Ureter (tissue), 1 donor: ENCODE measurements around the gene NHSL2. TPM values are rescaled to one million over a fixed set of nuclear protein-coding genes. Genes with fewer than 3 reads are reported as not detected.

Experiments used
- DNase-seq: peaks from one replicate; pipeline ENCODE4 v3.0.0-alpha.2; 2020; ENCODE audit warnings: low spot score
- total RNA-seq: library from RNA; stranded (reverse); gene quantifications from one replicate; pipeline ENCODE4 v1.2.4, GENCODE V29; 2023
- donor health status: DM: yes; HTN: yes; CAD: no.

NHSL2 gene
- total RNA-seq, 1 donor from 2014 or later: 14.6 TPM

GRCh38 chrX:71990518-71990917, 79.9 kb downstream of the NHSL2 start:
- DNase-seq: no peak

- DNase-seq: no peak
Observed at GRCh38 chrX:71991164-71991563, 80.5 kb downstream of the NHSL2 start.

GRCh38 chrX:71992711-71993110, 82.1 kb downstream of the NHSL2 start:
- no peak for DNase-seq

GRCh38 chrX:71993371-71993770, 82.7 kb downstream of the NHSL2 start:
- DNase-seq: no peak

GRCh38 chrX:71994601-71995000, 84.0 kb downstream of the NHSL2 start:
- DNase-seq: no peak

GRCh38 chrX:71995122-71995521, 84.5 kb downstream of the NHSL2 start:
- no peak for DNase-seq

- DNase-seq: no peak
Observed at GRCh38 chrX:71996136-71996535, 85.5 kb downstream of the NHSL2 start.

- no peak for DNase-seq
Observed at GRCh38 chrX:71996826-71997225, 86.2 kb downstream of the NHSL2 start.

GRCh38 chrX:71997320-71997719, 86.7 kb downstream of the NHSL2 start:
- DNase-seq: no peak

- DNase-seq: no peak
Observed at GRCh38 chrX:71998836-71999509, 88.3 kb downstream of the NHSL2 start.

- DNase-seq: no peak
Observed at GRCh38 chrX:71999535-71999934, 88.9 kb downstream of the NHSL2 start.

- no peak for DNase-seq
Observed at GRCh38 chrX:72001471-72001870, 90.8 kb downstream of the NHSL2 start.

- no peak for DNase-seq
Observed at GRCh38 chrX:72001906-72002305, 91.3 kb downstream of the NHSL2 start.

GRCh38 chrX:72002875-72003274, 92.2 kb downstream of the NHSL2 start:
- DNase-seq: no peak

- no peak for DNase-seq
Observed at GRCh38 chrX:72003811-72004750, 93.4 kb downstream of the NHSL2 start.

GRCh38 chrX:72005046-72005445, 94.4 kb downstream of the NHSL2 start:
- no peak for DNase-seq

GRCh38 chrX:72006461-72006860, 95.8 kb downstream of the NHSL2 start:
- no peak for DNase-seq

- no peak for DNase-seq
Observed at GRCh38 chrX:72009731-72010130, 99.1 kb downstream of the NHSL2 start.

- no peak for DNase-seq
Observed at GRCh38 chrX:72011734-72012133, 101.1 kb downstream of the NHSL2 start.

- no peak for DNase-seq
Observed at GRCh38 chrX:72015383-72015782, 104.7 kb downstream of the NHSL2 start.

GRCh38 chrX:72016881-72017783, 106.5 kb downstream of the NHSL2 start:
- DNase-seq: peak; percentile 28
